HCT116 (cell line): ENCODE measurements around the gene HSD3B2.

Source experiments
- POLR2A ChIP-seq: IDR thresholded peaks from 2 replicates; pipeline ENCODE4 v1.7.0; 2011; ENCODE audit warnings: borderline replicate concordance; ENCODE audit not compliant: insufficient read depth, insufficient read length; ENCODE audit errors: extremely low read depth
- TCF7L2 ChIP-seq: IDR thresholded peaks from 2 replicates; pipeline ENCODE4 v1.7.0; 2011; ENCODE audit warnings: borderline replicate concordance, inconsistent platforms; ENCODE audit not compliant: insufficient read depth, insufficient read length; ENCODE audit errors: extremely low read depth

DNA sequence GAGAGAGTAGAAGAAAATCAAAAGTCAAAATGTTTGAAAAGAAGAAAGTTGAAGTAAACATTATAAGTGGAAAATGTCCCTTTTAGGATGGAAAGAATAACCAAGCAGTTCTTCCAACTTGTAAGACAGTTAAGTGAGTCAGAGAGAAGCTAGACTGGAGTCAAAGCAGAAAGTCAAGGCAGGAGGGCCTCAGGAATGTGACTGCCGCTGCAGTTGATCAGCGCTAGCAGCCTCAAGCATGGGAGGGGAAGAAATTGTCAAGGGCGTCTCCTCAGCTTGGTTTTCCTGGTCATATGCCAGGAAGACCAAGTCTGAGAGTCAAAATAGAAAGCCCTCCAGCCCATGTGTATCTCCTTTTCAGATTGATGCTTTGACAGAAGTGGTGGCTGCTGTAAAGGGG is 23.2 kb upstream of the HSD3B2 start:
- TF ChIP-seq TCF7L2 (no peak), POLR2A (no peak)
